Skin epidermis (tissue), 12 donors: Measurements from ENCODE around the gene DTNA.
"Not testable (repeated sequence)": the region's sequence is repeated elsewhere in the genome, so short reads cannot be mapped to it uniquely, and the experiment has no call there.

ENCODE experiments used
- H3K27ac ChIP-seq, 21 experiments: fragments of 200-600 bp; sonication (generic) in 11 of 21; one replicate each; pipeline ENCODE4 v1.5.0; 2020; ENCODE audit warnings: mild to moderate bottlenecking in 3 of 21, inconsistent platforms in 2 of 21, moderate library complexity in 2 of 21
- H3K4me3 ChIP-seq, 7 experiments: fragments of 200-600 bp; sonication (generic) in 2 of 7; one replicate each; pipeline ENCODE4 v1.5.0; 2020; ENCODE audit warnings: inconsistent platforms in 2 of 7, mild to moderate bottlenecking in 2 of 7, moderate library complexity in 1 of 7

Gene DTNA

GRCh38 chr18:34880882-34881834 lies 171.1 kb downstream of the DTNA start:
- H3K4me3 ChIP-seq = no peak overlapping the region
- H3K27ac ChIP-seq = no peak overlapping the region

- Histone ChIP-seq H3K4me3 (no peak overlapping the region), H3K27ac (no peak overlapping the region)
Observed at GRCh38 chr18:34884436-34884835, 174.3 kb downstream of the DTNA start.

- no peak overlapping the region for H3K27ac ChIP-seq
- H3K4me3 ChIP-seq = no peak overlapping the region
Observed at GRCh38 chr18:34886177-34886576, 176.1 kb downstream of the DTNA start.

GRCh38 chr18:34887881-34888580 lies 177.9 kb downstream of the DTNA start:
- Histone ChIP-seq H3K27ac (no peak overlapping the region), H3K4me3 (no peak overlapping the region)

- Histone ChIP-seq H3K4me3 (no peak overlapping the region), H3K27ac (no peak overlapping the region)
Observed at GRCh38 chr18:34890486-34891085, 180.5 kb downstream of the DTNA start.

- H3K27ac ChIP-seq = no peak overlapping the region
- no peak overlapping the region for H3K4me3 ChIP-seq
Observed at GRCh38 chr18:34892379-34892778, 182.3 kb downstream of the DTNA start.

GRCh38 chr18:34893239-34893638 lies 183.1 kb downstream of the DTNA start:
- Histone ChIP-seq H3K4me3 (no peak overlapping the region), H3K27ac (no peak overlapping the region)

GRCh38 chr18:34901299-34901698 lies 191.2 kb downstream of the DTNA start:
- Histone ChIP-seq H3K4me3 (no peak overlapping the region), H3K27ac (no peak overlapping the region)

GRCh38 chr18:34904994-34905393 lies 194.9 kb downstream of the DTNA start:
- Histone ChIP-seq H3K27ac (no peak overlapping the region), H3K4me3 (no peak overlapping the region)

- not testable (repeated sequence) for H3K27ac ChIP-seq, H3K4me3 ChIP-seq
Observed at GRCh38 chr18:34906985-34907384, 196.9 kb downstream of the DTNA start.

GRCh38 chr18:34909637-34910364 lies 199.7 kb downstream of the DTNA start:
- Histone ChIP-seq H3K27ac (no peak overlapping the region), H3K4me3 (no peak overlapping the region)

- H3K4me3 ChIP-seq = no peak overlapping the region
- H3K27ac ChIP-seq = no peak overlapping the region
Observed at GRCh38 chr18:34911081-34911480, 201.0 kb downstream of the DTNA start.

GRCh38 chr18:34911661-34912384 lies 201.7 kb downstream of the DTNA start:
- no peak overlapping the region for H3K27ac ChIP-seq
- no peak overlapping the region for H3K4me3 ChIP-seq

- H3K27ac ChIP-seq = no peak overlapping the region
Observed at GRCh38 chr18:34913837-34914661, 204.0 kb downstream of the DTNA start.

GRCh38 chr18:34915046-34915445 lies 204.9 kb downstream of the DTNA start:
- no peak overlapping the region for H3K27ac ChIP-seq
- no peak overlapping the region for H3K4me3 ChIP-seq

More at GRCh38 chr18:34913837-34914661, 204.0 kb downstream of the DTNA start:
- no peak overlapping the region for H3K4me3 ChIP-seq

GRCh38 chr18:34916539-34916938 lies 206.4 kb downstream of the DTNA start:
- not testable (repeated sequence) for H3K27ac ChIP-seq, H3K4me3 ChIP-seq

- no peak overlapping the region for H3K4me3 ChIP-seq
- H3K27ac ChIP-seq = no peak overlapping the region
Observed at GRCh38 chr18:34918856-34919255, 208.8 kb downstream of the DTNA start.

- H3K27ac ChIP-seq = no peak overlapping the region
Observed at GRCh38 chr18:34921226-34921625, 211.1 kb downstream of the DTNA start.

More at GRCh38 chr18:34921226-34921625, 211.1 kb downstream of the DTNA start:
- no peak overlapping the region for H3K4me3 ChIP-seq
